Activated CD8-positive, alpha-beta T cell treated with anti-CD3 and anti-CD28 coated beads for 36 hours (primary cell): Measurements from ENCODE around the gene LDB2. TPM values are rescaled to one million over a fixed set of nuclear protein-coding genes. Genes with fewer than 3 reads are reported as not detected.

Source experiments
- ATAC-seq: fragments of 200-7000 bp; cut with Tn5 transposase; one replicate; pipeline ENCODE4 v1.10.0; 2021; ENCODE audit warnings: mild to moderate bottlenecking, moderate library complexity
- CTCF ChIA-PET: fragments of 350-600 bp; sonication (Branson Sonifier 250); formaldehyde crosslinking; loops from one replicate; lab custom pipeline; 2021; ENCODE audit warnings: antibody characterized with exemption; lab: Charles Lee
- POLR2A ChIA-PET: fragments of 350-600 bp; sonication (Branson Sonifier 250); formaldehyde crosslinking; loops from one replicate; lab custom pipeline; 2021; ENCODE audit warnings: antibody characterized with exemption; lab: Charles Lee
- DNase-seq: peaks from one replicate; pipeline ENCODE4 v3.0.0-alpha.2; 2020
- H3K27ac Mint-ChIP-seq: one replicate; pipeline ENCODE4 v1.8.0; 2021; ENCODE audit warnings: mild to moderate bottlenecking, mixed read lengths
- H3K27me3 Mint-ChIP-seq: one replicate; pipeline ENCODE4 v1.8.0; 2021; ENCODE audit warnings: mixed read lengths
- H3K36me3 Mint-ChIP-seq: one replicate; pipeline ENCODE4 v1.8.0; 2021; ENCODE audit warnings: low read depth, mixed read lengths
- H3K4me1 Mint-ChIP-seq: one replicate; pipeline ENCODE4 v1.8.0; 2021; ENCODE audit warnings: low read depth, mixed read lengths
- H3K4me3 Mint-ChIP-seq: one replicate; pipeline ENCODE4 v1.8.0; 2021; ENCODE audit warnings: mild to moderate bottlenecking, moderate library complexity, mixed read lengths
- H3K9me3 Mint-ChIP-seq: one replicate; pipeline ENCODE4 v1.8.0; 2021; ENCODE audit warnings: mixed read lengths
- CTCF ChIP-seq: fragments of 200-600 bp; IDR thresholded peaks from one replicate; pipeline ENCODE4 v1.8.0; 2022; ENCODE audit warnings: antibody characterized with exemption, mild to moderate bottlenecking
- intact Hi-C: fragments of 100-400 bp; cut with micrococcal nuclease; formaldehyde crosslinking; loops from one replicate; pipeline ENCODE4 v1.10.0; 2022
- total RNA-seq, 2 experiments: library from RNA; stranded (reverse); gene quantifications; one replicate each; pipeline ENCODE4 v1.2.3, GENCODE V29; 2021

LDB2 gene
- total RNA-seq, 2 experiments from 2014 or later, result not detected

GRCh38 chr4:16791460-16791859, 107.0 kb downstream of the LDB2 start:
- intact Hi-C loops, result loop anchor here (10.0 kb wide), 1 partner anchor 533 kb away; no protein-coding TSS in a partner anchor
- no peaks in the 10 kb centered on the region for H3K36me3 Mint-ChIP-seq
- ATAC-seq, result no peak
- H3K4me1 Mint-ChIP-seq, result no peaks in the 10 kb centered on the region
- no peak overlapping the region for H3K27ac Mint-ChIP-seq
- no peaks in the 10 kb centered on the region for H3K9me3 Mint-ChIP-seq
- TF ChIP-seq CTCF, result no peak
- no peak for DNase-seq
- ChIA-PET POLR2A (no interaction called here), CTCF (interaction anchor here (0.6 to 2.4 kb wide), 2 partner anchors 501 to 503 kb away, joined by 3 to 9 read pairs; no protein-coding TSS in a partner anchor)
- H3K27me3 Mint-ChIP-seq, result no peaks in the 10 kb centered on the region
- no peak overlapping the region for H3K4me3 Mint-ChIP-seq

GRCh38 chr4:16790508-16790907, 107.9 kb downstream of the LDB2 start:
- H3K9me3 Mint-ChIP-seq, result no peaks in the 10 kb centered on the region
- intact Hi-C loops, result loop anchor here (10.0 kb wide), 1 partner anchor 534 kb away; no protein-coding TSS in a partner anchor
- ChIA-PET CTCF (interaction anchor here (2.4 kb wide), 1 partner anchor 500 kb away, joined by 9 read pairs; no protein-coding TSS in a partner anchor), POLR2A (no interaction called here)
- H3K27ac Mint-ChIP-seq, result no peak overlapping the region
- H3K4me3 Mint-ChIP-seq, result no peak overlapping the region
- ATAC-seq, result no peak
- no peaks in the 10 kb centered on the region for H3K4me1 Mint-ChIP-seq
- H3K36me3 Mint-ChIP-seq, result no peaks in the 10 kb centered on the region
- no peak for DNase-seq
- H3K27me3 Mint-ChIP-seq, result no peaks in the 10 kb centered on the region
- TF ChIP-seq CTCF, result no peak

- CTCF ChIA-PET, result no interaction called here
- no peak for TF ChIP-seq CTCF
- ATAC-seq (no peak), DNase-seq (no peak)
- Mint-ChIP-seq H3K4me1 (no peaks in the 10 kb centered on the region), H3K9me3 (no peaks in the 10 kb centered on the region), H3K4me3 (no peak overlapping the region), H3K36me3 (no peaks in the 10 kb centered on the region), H3K27ac (no peak overlapping the region), H3K27me3 (no peaks in the 10 kb centered on the region)
- POLR2A ChIA-PET, result no interaction called here
- intact Hi-C loops, result no loop called here
Observed at GRCh38 chr4:16788868-16789267, 109.6 kb downstream of the LDB2 start.

- Mint-ChIP-seq H3K27me3 (no peaks in the 10 kb centered on the region), H3K27ac (no peak overlapping the region), H3K9me3 (no peaks in the 10 kb centered on the region), H3K4me3 (no peak overlapping the region), H3K4me1 (no peaks in the 10 kb centered on the region), H3K36me3 (no peaks in the 10 kb centered on the region)
- CTCF ChIA-PET, result no interaction called here
- TF ChIP-seq CTCF, result no peak
- POLR2A ChIA-PET, result no interaction called here
- no peak for DNase-seq
- no peak for ATAC-seq
- intact Hi-C loops, result no loop called here
Observed at GRCh38 chr4:16785793-16786527, 112.5 kb downstream of the LDB2 start.

- no peak for ATAC-seq
Observed at GRCh38 chr4:16783119-16783518, 115.3 kb downstream of the LDB2 start.

More at GRCh38 chr4:16783119-16783518, 115.3 kb downstream of the LDB2 start:
- Mint-ChIP-seq H3K27ac (no peak overlapping the region), H3K9me3 (no peaks in the 10 kb centered on the region), H3K4me3 (no peak overlapping the region), H3K4me1 (no peaks in the 10 kb centered on the region), H3K36me3 (no peaks in the 10 kb centered on the region), H3K27me3 (peaks cover 3% of the 10 kb centered on the region)
- POLR2A ChIA-PET, result no interaction called here
- intact Hi-C loops, result no loop called here
- no peak for DNase-seq
- CTCF ChIA-PET, result no interaction called here
- no peak for TF ChIP-seq CTCF
